Tibial nerve (tissue), 4 donors: Measurements from ENCODE around the gene MAP4K1.

Experiments used
- EP300 ChIP-seq, 2 donors: sonication (generic); formaldehyde crosslinking; IDR thresholded peaks; one replicate each; pipeline ENCODE4 v1.6.1; 2017; ENCODE audit warnings: antibody characterized with exemption in 2 of 2, mild to moderate bottlenecking in 1 of 2
- POLR2A ChIP-seq, 2 donors: fragments of 450-650 bp; IDR thresholded peaks; one replicate each; pipeline ENCODE4 v1.6.1; 2017; ENCODE audit warnings: antibody characterized with exemption in 2 of 2, mild to moderate bottlenecking in 2 of 2, moderate library complexity in 2 of 2
- TF ChIP-seq, protein P1 (sequence below), 5 experiments: fragments of 200-600 bp in 3 of 5; fragments of 450-650 bp in 2 of 5; sonication (generic) in 3 of 5; IDR thresholded peaks; one replicate each; pipeline ENCODE4 v1.5.1; 2016 to 2019; ENCODE audit warnings: antibody characterized with exemption in 5 of 5, mild to moderate bottlenecking in 3 of 5, moderate library complexity in 2 of 5

- TF ChIP-seq, protein P1, sequence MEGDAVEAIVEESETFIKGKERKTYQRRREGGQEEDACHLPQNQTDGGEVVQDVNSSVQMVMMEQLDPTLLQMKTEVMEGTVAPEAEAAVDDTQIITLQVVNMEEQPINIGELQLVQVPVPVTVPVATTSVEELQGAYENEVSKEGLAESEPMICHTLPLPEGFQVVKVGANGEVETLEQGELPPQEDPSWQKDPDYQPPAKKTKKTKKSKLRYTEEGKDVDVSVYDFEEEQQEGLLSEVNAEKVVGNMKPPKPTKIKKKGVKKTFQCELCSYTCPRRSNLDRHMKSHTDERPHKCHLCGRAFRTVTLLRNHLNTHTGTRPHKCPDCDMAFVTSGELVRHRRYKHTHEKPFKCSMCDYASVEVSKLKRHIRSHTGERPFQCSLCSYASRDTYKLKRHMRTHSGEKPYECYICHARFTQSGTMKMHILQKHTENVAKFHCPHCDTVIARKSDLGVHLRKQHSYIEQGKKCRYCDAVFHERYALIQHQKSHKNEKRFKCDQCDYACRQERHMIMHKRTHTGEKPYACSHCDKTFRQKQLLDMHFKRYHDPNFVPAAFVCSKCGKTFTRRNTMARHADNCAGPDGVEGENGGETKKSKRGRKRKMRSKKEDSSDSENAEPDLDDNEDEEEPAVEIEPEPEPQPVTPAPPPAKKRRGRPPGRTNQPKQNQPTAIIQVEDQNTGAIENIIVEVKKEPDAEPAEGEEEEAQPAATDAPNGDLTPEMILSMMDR (IDR thresholded peaks at IDR 0.05) = no peak
- TF ChIP-seq POLR2A (IDR thresholded peaks at IDR 0.05) = no peak
- TF ChIP-seq EP300 (IDR thresholded peaks at IDR 0.05) = no peak
Measured at GRCh38 chr19:38547421-38547820, 70.3 kb downstream of the MAP4K1 start.
